Measurements from ENCODE around the gene ZNF213. TPM values are rescaled to one million over a fixed set of nuclear protein-coding genes. Genes with fewer than 3 reads are reported as not detected.

Gene ZNF213
- polyA plus RNA-seq, 3 donors, result 8.0 to 9.3 (median 9.3) TPM

- no peak for DNase-seq (ENCODE audit: low read depth in 3 of 3, low spot score in 2 of 3)
Observed at GRCh38 chr16:3101018-3101840, 33.6 kb upstream of the ZNF213 start.

DNA sequence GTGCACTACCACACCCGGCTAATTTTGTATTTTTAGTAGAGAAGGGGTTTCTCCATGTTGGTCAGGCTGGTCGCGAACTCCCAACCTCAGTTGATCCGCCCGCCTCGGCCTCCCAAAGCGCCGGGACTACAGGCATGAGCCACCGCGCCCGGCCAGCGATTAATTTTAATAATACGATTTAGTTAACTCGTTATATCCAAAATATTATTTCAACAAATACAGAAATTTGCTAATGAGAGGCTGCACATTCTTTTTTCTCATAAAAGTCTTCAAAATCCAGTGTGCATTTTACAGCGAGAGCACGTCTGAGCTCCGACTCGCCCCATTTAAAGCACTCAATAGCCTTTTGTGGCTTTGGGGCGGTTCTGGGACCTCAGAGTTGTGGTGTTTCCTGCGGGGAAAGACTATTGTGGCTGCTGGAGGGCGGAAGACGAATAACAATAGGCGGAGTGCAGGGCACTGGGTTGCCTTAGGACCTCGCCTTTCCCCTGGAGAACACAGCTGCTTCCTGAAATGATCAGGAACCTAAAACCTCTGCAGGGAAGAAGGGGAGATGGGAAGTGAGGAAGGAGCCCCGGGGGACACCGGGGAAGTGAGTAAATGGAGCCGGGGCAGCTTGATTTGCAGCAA lies 32.9 kb upstream of the ZNF213 start:
- DNase-seq (ENCODE audit: low read depth in 3 of 3, low spot score in 2 of 3), result no peak

- DNase-seq (ENCODE audit: low read depth in 3 of 3, low spot score in 2 of 3), result peak in 2 of 3 donors; percentile 78 to 81
Observed at GRCh38 chr16:3106205-3106928, 28.5 kb upstream of the ZNF213 start.

DNA sequence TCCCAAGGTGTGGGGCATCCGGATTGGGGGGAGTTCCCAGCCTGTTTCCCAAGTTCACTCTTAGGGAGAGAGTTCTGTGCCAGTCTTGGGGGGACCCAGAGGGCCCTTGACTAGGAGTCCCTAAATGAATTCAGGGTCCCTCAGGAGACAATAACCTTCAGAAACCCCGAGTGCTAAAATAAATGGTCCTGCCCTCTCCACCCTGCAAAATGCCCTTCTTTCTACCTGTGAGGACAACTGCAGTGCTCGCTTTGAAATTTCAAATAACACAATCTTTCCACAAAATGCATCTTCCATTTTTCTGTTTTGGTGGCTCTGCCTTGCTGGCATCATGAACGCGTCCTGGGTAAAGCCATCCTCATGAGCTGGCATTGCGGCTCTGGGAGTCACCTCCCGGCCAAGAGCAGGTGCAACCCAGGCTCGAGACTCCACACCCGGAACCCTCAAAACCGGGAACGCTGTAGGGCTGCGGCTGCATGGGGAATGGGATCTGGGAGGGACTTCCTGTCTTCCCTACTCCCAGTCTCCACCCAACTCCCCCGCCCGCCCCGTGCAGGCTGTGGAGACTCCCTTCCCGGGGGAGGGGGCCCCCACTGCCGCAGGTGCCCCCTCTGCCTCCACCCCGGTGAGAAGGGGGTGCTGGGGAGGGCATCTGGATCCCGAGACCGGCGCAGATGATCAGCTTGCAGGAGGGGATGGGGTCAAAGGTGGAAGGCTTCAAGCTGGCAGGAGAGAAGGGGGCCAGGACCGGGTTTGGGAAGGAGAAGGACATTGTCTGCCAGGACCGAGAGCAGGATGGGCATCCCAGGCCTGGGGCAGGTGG lies 22.6 kb upstream of the ZNF213 start, which contains the start of gene ZNF205:
TSS of gene ZNF205 (plus strand) at position 529 of the 823 bp plus-strand sequence. CDS start 845 bp downstream, outside the sequence.
- DNase-seq (ENCODE audit: low read depth in 3 of 3, low spot score in 2 of 3), result no peak

GRCh38 chr16:3112881-3113574 lies 21.8 kb upstream of the ZNF213 start:
- DNase-seq (ENCODE audit: low read depth in 3 of 3, low spot score in 2 of 3), result no peak

DNA sequence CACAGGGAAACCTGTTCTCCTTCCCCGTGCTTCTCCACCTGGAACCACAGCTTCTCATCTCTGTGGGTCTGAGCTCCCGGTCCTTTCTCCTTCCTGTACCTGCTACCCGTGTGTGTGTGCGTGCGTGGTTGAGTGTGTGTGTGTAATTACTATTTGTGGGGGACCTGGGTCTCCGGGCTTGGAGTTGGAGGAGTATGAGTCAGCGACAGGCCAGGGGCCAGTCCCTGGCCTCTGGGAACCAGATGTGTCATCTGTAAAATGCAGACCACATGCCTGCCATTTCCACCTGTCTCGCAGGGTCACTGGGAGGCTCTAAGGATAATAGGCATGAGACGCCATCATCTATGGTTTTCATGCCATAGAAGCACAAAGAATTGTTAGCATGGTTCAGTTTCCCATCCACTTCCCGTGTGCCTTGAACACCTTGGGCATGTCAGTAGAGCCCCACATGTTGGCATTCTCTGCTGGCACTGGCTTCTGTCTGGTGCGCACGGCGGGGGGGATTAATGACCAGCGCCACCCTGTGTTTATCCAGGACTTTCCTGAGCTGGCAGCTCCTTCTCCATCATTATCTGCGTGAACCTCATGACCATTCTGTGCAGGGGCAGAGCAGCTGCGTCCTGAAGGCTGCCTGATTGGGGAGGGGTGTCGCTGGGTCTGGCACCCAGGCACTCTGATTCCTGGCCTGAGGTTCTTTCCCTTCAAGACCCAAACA lies 20.9 kb upstream of the ZNF213 start:
- DNase-seq (ENCODE audit: low read depth in 3 of 3, low spot score in 2 of 3), result no peak

DNA sequence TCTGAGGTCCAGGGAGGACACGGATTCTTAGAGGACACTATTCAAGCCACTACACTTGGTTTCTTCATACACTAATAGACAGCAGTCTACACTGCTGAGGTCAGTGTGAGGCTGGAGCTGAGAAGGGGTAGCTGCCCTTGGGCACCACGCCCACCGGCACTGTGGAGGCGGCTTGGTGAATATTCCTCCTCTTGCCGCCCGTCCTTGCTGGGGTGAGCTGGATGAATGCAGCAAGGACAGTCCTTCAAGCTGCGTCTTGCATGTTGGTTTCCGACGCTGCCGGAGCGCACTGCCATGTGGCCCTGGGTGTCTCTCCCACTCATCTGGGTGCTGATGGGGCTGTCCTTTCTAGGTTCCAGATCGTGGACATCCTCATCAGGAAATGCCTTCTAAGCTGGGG lies 19.8 kb upstream of the ZNF213 start:
- DNase-seq (ENCODE audit: low read depth in 3 of 3, low spot score in 2 of 3), result no peak

DNA sequence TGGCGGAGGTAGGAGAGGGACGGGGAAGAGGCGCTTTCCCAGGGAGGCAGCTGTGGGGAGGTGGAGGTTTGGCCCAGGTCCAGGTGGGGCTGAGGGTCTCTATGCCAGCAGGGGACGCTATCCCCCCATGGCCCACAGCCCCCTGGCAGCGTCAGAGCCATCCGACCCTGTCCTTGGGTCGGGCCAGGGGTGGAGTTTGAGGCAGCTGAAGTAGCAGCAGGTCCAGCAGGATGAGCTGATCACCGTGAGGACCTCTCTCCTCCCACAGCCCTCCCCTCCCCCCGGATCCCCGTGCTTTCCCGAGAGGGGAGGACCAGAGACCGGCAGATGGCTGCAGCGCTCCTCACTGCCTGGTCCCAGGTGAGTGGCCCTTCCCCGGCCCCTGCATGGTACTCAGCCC lies 19.3 kb upstream of the ZNF213 start:
- no peak for DNase-seq (ENCODE audit: low read depth in 3 of 3, low spot score in 2 of 3)

DNA sequence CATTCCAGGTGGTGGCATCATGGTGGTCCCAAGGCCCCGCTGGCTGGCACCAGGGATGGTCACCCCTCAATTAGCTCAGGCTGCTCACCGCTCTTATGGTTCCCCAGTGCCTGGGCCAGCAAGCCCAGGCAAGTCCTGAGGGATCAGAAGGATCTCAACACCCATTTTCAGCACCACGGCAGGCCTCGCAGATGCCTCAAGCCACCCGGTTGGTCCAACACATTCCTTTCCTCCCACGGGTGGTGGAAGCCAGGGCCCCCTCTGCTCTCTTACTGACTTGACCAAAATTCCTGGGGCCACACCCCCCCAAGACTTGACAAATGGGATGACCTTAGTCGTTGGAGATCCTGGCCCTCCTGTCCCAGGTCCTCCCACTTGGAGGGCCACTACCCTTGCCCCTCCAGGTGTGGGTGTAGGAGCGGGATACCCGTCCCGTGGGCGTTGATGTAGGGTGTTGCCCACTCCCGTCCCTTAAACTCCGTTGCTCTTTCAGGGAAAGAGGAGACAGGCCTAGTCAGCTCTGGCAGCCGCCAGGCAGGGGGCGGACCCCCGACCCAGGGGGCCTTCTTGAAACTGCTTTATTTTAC lies 16.5 kb upstream of the ZNF213 start:
- DNase-seq (ENCODE audit: low read depth in 3 of 3, low spot score in 2 of 3), result no peak

- no peak for DNase-seq (ENCODE audit: low read depth in 3 of 3, low spot score in 2 of 3)
Observed at GRCh38 chr16:3118846-3119245, 16.0 kb upstream of the ZNF213 start.

GRCh38 chr16:3119286-3119685 lies 15.5 kb upstream of the ZNF213 start:
- DNase-seq (ENCODE audit: low read depth in 3 of 3, low spot score in 2 of 3), result no peak

- DNase-seq (ENCODE audit: low read depth in 3 of 3, low spot score in 2 of 3), result no peak
Observed at GRCh38 chr16:3119701-3120408, 15.0 kb upstream of the ZNF213 start.

DNA sequence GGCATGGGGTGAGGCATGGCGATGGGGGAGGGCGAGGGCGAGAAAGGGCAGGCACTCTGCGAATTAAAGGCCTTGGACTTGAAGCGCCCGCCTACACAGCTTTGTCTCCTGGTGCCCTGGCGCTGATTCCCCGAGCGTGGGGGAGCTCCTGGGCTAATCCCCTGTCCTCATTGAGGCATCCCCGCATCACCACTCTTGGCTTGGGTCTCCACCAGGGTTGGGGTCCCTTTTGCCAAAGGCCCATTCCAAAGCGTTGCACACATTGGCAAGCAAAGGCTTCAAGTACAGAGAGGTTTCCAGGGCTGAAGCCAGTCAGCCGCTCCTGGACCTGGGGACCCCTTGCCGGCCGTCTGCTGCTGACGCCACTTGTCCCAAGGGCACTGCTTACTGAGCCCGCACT lies 14.4 kb upstream of the ZNF213 start:
- DNase-seq (ENCODE audit: low read depth in 3 of 3, low spot score in 2 of 3), result no peak

GRCh38 chr16:3121851-3122467 lies 12.9 kb upstream of the ZNF213 start:
- no peak for DNase-seq (ENCODE audit: low read depth in 3 of 3, low spot score in 2 of 3)

DNA sequence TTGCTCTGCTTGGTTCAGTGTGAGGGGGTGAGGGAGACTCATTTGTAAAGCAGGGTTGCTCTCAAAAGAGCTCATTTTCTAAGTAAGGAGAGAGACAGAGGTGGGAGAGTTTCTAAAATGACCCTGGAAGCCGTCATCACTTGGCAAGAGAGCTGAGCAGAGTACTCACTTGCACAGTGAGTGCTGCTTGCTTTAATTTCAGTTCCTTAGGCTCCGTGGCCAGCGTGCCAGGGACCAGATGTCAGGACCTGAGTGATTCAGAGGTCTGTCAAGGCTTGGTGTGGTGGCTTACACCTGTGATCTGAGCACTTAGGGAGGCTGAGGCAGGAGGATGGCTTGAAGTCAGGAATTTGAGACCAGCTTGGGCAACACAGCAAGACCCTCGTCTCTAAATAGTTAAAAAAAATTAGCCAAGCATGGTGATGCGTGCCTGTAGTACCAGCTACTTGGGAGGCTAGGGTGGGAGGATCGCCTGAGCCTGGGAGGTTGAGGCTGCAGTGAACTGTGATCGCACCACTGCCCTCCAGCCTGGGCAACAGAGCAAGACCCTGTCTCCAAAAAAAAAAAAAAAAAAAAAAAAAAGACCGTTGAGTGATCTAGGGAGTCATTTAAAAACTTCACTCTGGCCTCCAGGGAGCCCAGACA lies 11.8 kb upstream of the ZNF213 start:
- DNase-seq (ENCODE audit: low read depth in 3 of 3, low spot score in 2 of 3), result no peak

- DNase-seq (ENCODE audit: low read depth in 3 of 3, low spot score in 2 of 3), result peak; percentile 90 to 97 (median 93)
Observed at GRCh38 chr16:3123986-3124886, 10.6 kb upstream of the ZNF213 start.
